HepG2 (cell line): Measurements from ENCODE around the gene MIER1. TPM values are rescaled to one million over a fixed set of nuclear protein-coding genes. Genes with fewer than 3 reads are reported as not detected.

Experiments
- ELF3 ChIP-seq: IDR thresholded peaks from 2 replicates; pipeline ENCODE4 v1.6.1; 2016; ENCODE audit warnings: missing genetic modification reagents, missing compliant biosample characterization
- FOXJ3 ChIP-seq: sonication (generic); formaldehyde crosslinking; IDR thresholded peaks from 2 replicates; pipeline ENCODE4 v1.4.0; 2020; ENCODE audit warnings: missing genetic modification reagents, mild to moderate bottlenecking, borderline replicate concordance
- PRMT3 ChIP-seq: sonication (generic); formaldehyde crosslinking; IDR thresholded peaks from 2 replicates; pipeline ENCODE4 v1.8.1; 2022; ENCODE audit warnings: low read depth, mild to moderate bottlenecking, moderate library complexity, missing genetic modification reagents, borderline replicate concordance
- SNRNP70 ChIP-seq: fragments of 200-400 bp; formaldehyde crosslinking; IDR thresholded peaks from 2 replicates; pipeline ENCODE4 v1.6.1; 2017; ENCODE audit warnings: mild to moderate bottlenecking, low read depth, low read length, moderate library complexity
- ZEB1 ChIP-seq: IDR thresholded peaks from 2 replicates; pipeline ENCODE4 v1.6.1; 2012; ENCODE audit warnings: mild to moderate bottlenecking, low read depth, inconsistent platforms; ENCODE audit not compliant: insufficient replicate concordance
- ZFP36L1 ChIP-seq: sonication (generic); formaldehyde crosslinking; IDR thresholded peaks from 2 replicates; pipeline ENCODE4 v1.8.0; 2022; ENCODE audit warnings: mild to moderate bottlenecking, missing genetic modification reagents, moderate library complexity
- ZFP36L2 ChIP-seq: sonication (generic); formaldehyde crosslinking; IDR thresholded peaks from 2 replicates; pipeline ENCODE4 v1.4.0; 2020; ENCODE audit warnings: missing genetic modification reagents
- ZKSCAN1 ChIP-seq: fragments of 150-350 bp; IDR thresholded peaks from 2 replicates; pipeline ENCODE4 v1.6.1; 2014; ENCODE audit warnings: low read length
- ZNF619 ChIP-seq: sonication (generic); formaldehyde crosslinking; IDR thresholded peaks from 2 replicates; pipeline ENCODE4 v1.4.0; 2020; ENCODE audit warnings: mild to moderate bottlenecking, missing genetic modification reagents
- ZNF709 ChIP-seq: sonication (generic); formaldehyde crosslinking; IDR thresholded peaks from 2 replicates; pipeline ENCODE4 v1.5.0; 2020; ENCODE audit warnings: mild to moderate bottlenecking, missing genetic modification reagents
- ZNF761 ChIP-seq: sonication (generic); formaldehyde crosslinking; conservative IDR thresholded peaks from 2 replicates; pipeline ENCODE4 v1.4.0; 2020; ENCODE audit warnings: mild to moderate bottlenecking, missing genetic modification reagents
- ZNF773 ChIP-seq: sonication (generic); formaldehyde crosslinking; IDR thresholded peaks from 2 replicates; pipeline ENCODE4 v1.4.0; 2020; ENCODE audit warnings: missing genetic modification reagents, borderline replicate concordance
- polyA plus RNA-seq, 8 experiments: library from polyadenylated mRNA; depleted of rRNA in 3 of 8; stranded (reverse) in 7 of 8; unstranded in 1 of 8; fragments of >200 nt; fragmentation: Illumina TruSeq in 4 of 8; extraction: Trizol in 4 of 8; gene quantifications; 2 replicates each; pipeline versions ENCODE4 v1.2.1 to v1.2.3, GENCODE V29; 2011 to 2016; ENCODE audit warnings: low read depth in 4 of 8, missing spikeins in 1 of 8, mixed read lengths in 1 of 8; ENCODE audit not compliant: insufficient read depth in 1 of 8
- total RNA-seq, 5 experiments: library from RNA; depleted of rRNA; stranded (reverse); fragments of >200 nt; fragmentation: Illumina TruSeq; extraction: Trizol; gene quantifications; 2 replicates each; pipeline ENCODE4 v1.2.3, GENCODE V29; 2016; ENCODE audit warnings: low read depth in 1 of 5
- TF ChIP-seq, protein P1 (sequence below): sonication (generic); formaldehyde crosslinking; IDR thresholded peaks from 2 replicates; pipeline ENCODE4 v1.4.0; 2020; ENCODE audit warnings: mild to moderate bottlenecking, missing genetic modification reagents
- TF ChIP-seq, protein P2 (sequence below): sonication (generic); formaldehyde crosslinking; IDR thresholded peaks from 2 replicates; pipeline ENCODE4 v1.5.1; 2020; ENCODE audit warnings: missing genetic modification reagents, mild to moderate bottlenecking, borderline replicate concordance
- TF ChIP-seq, protein P3 (sequence below): sonication (generic); formaldehyde crosslinking; IDR thresholded peaks from 2 replicates; pipeline ENCODE4 v1.4.0; 2020; ENCODE audit warnings: mild to moderate bottlenecking, missing genetic modification reagents
- TF ChIP-seq, protein P4 (sequence below): sonication (generic); formaldehyde crosslinking; IDR thresholded peaks from 2 replicates; pipeline ENCODE4 v1.8.1; 2023; ENCODE audit warnings: mild to moderate bottlenecking, missing genetic modification reagents
- TF ChIP-seq, protein P5 (sequence below): IDR thresholded peaks from 2 replicates; pipeline ENCODE4 v1.6.1; 2016; ENCODE audit warnings: missing compliant biosample characterization, missing genetic modification reagents, borderline replicate concordance
- TF ChIP-seq, protein P6 (sequence below): sonication (generic); formaldehyde crosslinking; IDR thresholded peaks from 2 replicates; pipeline ENCODE4 v1.4.0; 2020; ENCODE audit warnings: missing genetic modification reagents, mild to moderate bottlenecking, borderline replicate concordance

The MIER1 gene
- total and polyA plus RNA-seq, 2 of the 13 experiments (the other 11 are each of a cell fraction or from before 2014, with no cell fraction given) = 7.0 to 30.4 TPM

DNA sequence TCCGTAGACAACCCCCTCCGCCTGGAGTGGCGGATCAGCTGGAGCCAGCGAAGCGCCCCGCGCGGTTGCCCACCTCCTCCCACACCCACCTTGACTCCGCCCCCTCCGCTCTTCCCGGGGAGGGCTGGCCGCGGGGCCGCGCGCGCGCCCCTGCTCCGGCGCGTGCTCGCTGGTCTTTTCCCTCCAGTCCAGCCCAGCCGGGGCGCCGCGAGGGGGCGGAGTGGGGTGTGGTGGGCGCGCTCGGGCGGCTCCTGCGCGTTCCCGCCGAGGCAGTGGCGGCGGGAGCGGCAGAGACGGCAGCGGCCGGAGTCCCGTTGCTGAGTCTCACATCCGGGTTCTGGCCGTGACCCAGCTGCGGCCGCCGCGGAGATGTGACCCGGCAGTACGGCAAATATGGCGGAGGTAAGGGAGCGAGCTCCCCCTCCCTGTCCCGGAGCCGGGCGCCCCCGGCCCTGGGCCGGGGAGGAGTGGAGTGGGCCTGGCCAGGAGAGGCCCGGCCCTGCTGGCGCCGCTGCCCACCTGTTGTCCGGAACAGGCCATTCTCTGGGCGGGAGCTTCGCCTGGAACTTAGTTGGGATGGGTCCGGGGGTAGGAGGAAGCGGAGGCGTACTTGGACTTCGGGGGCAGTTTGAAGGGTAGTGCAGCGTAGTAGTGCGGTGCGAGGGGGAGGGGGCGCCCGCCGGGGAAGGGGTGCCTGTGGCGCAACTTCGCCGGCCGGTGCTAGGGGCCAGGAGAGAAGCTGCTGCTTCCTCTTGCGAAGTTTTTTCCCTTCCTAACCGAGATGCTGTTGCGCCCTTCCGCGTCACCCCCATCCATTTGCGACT lies 5.4 kb downstream of the MIER1 start (continued):
- TF ChIP-seq ZNF761 (CRISPR knock-in tag) (0 out of 2 replicates have a peak, but pooled peaks have one; percentile 68), ZNF773 (CRISPR knock-in tag) (no peak), ZNF619 (CRISPR knock-in tag) (no peak), SNRNP70 (no peak), ZNF709 (CRISPR knock-in tag) (no peak), FOXJ3 (CRISPR knock-in tag) (no peak), ELF3 (no peak; the same call in 1 of the 2 replicates), ZFP36L1 (CRISPR knock-in tag) (0 out of 2 replicates have a peak, but pooled peaks have one; percentile 8), ZFP36L2 (CRISPR knock-in tag) (no peak), ZEB1 (no peak), PRMT3 (CRISPR knock-in tag) (no peak), ZKSCAN1 (no peak)
- TF ChIP-seq, protein P1, sequence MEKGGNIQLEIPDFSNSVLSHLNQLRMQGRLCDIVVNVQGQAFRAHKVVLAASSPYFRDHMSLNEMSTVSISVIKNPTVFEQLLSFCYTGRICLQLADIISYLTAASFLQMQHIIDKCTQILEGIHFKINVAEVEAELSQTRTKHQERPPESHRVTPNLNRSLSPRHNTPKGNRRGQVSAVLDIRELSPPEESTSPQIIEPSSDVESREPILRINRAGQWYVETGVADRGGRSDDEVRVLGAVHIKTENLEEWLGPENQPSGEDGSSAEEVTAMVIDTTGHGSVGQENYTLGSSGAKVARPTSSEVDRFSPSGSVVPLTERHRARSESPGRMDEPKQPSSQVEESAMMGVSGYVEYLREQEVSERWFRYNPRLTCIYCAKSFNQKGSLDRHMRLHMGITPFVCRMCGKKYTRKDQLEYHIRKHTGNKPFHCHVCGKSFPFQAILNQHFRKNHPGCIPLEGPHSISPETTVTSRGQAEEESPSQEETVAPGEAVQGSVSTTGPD (CRISPR knock-in tag) = no peak
- TF ChIP-seq, protein P2, sequence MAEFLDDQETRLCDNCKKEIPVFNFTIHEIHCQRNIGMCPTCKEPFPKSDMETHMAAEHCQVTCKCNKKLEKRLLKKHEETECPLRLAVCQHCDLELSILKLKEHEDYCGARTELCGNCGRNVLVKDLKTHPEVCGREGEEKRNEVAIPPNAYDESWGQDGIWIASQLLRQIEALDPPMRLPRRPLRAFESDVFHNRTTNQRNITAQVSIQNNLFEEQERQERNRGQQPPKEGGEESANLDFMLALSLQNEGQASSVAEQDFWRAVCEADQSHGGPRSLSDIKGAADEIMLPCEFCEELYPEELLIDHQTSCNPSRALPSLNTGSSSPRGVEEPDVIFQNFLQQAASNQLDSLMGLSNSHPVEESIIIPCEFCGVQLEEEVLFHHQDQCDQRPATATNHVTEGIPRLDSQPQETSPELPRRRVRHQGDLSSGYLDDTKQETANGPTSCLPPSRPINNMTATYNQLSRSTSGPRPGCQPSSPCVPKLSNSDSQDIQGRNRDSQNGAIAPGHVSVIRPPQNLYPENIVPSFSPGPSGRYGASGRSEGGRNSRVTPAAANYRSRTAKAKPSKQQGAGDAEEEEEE = no peak
- TF ChIP-seq, protein P3, sequence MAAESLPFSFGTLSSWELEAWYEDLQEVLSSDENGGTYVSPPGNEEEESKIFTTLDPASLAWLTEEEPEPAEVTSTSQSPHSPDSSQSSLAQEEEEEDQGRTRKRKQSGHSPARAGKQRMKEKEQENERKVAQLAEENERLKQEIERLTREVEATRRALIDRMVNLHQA = no peak
- TF ChIP-seq, protein P4, sequence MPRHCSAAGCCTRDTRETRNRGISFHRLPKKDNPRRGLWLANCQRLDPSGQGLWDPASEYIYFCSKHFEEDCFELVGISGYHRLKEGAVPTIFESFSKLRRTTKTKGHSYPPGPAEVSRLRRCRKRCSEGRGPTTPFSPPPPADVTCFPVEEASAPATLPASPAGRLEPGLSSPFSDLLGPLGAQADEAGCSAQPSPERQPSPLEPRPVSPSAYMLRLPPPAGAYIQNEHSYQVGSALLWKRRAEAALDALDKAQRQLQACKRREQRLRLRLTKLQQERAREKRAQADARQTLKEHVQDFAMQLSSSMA (CRISPR knock-in tag) = no peak
- TF ChIP-seq, protein P5, sequence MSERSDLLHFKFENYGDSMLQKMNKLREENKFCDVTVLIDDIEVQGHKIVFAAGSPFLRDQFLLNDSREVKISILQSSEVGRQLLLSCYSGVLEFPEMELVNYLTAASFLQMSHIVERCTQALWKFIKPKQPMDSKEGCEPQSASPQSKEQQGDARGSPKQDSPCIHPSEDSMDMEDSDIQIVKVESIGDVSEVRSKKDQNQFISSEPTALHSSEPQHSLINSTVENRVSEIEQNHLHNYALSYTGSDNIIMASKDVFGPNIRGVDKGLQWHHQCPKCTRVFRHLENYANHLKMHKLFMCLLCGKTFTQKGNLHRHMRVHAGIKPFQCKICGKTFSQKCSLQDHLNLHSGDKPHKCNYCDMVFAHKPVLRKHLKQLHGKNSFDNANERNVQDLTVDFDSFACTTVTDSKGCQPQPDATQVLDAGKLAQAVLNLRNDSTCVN = no peak
- TF ChIP-seq, protein P6, sequence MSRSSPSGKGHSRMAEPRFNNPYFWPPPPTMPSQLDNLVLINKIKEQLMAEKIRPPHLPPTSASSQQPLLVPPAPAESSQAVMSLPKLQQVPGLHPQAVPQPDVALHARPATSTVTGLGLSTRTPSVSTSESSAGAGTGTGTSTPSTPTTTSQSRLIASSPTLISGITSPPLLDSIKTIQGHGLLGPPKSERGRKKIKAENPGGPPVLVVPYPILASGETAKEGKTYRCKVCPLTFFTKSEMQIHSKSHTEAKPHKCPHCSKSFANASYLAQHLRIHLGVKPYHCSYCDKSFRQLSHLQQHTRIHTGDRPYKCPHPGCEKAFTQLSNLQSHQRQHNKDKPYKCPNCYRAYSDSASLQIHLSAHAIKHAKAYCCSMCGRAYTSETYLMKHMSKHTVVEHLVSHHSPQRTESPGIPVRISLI = peak; percentile 8; the same call in 1 of the 2 replicates
- TF ChIP-seq, all 625 proteins: peak for 164
